DMS79 treated with DMSO at 0.1 percent for 48 hours (cell line): ENCODE data around the gene CEP112.
"Not testable (repeated sequence)": the region's sequence is repeated elsewhere in the genome, so short reads cannot be mapped to it uniquely, and the experiment has no call there.

Source experiments
- DNase-seq: peaks from one replicate; lab custom pipeline; 2025; lab: John Stamatoyannopoulos, UW

CEP112 gene

GRCh38 chr17:66210208-66210574, 18.3 kb upstream of the CEP112 start:
- DNase-seq: no peak

DNA sequence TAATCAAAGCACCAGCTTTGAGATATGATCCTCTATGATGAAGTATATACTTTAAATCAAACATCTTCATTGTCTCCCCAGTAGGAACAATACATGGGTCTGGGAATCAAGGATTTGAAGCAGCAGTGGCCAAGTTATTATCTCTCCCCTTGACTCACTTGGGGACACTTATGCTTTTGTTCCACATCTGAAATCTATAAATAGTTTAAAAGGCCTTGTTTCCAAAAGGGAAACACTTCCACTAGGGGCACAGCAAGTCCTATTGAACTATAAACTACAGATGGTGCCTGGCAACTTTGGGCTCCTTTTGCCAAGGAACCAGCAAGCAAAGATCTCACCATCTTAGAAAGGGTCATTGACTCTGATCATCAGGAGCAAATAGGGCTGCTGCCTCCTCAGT, 16.0 kb upstream of the CEP112 start:
- DNase-seq: no peak

DNA sequence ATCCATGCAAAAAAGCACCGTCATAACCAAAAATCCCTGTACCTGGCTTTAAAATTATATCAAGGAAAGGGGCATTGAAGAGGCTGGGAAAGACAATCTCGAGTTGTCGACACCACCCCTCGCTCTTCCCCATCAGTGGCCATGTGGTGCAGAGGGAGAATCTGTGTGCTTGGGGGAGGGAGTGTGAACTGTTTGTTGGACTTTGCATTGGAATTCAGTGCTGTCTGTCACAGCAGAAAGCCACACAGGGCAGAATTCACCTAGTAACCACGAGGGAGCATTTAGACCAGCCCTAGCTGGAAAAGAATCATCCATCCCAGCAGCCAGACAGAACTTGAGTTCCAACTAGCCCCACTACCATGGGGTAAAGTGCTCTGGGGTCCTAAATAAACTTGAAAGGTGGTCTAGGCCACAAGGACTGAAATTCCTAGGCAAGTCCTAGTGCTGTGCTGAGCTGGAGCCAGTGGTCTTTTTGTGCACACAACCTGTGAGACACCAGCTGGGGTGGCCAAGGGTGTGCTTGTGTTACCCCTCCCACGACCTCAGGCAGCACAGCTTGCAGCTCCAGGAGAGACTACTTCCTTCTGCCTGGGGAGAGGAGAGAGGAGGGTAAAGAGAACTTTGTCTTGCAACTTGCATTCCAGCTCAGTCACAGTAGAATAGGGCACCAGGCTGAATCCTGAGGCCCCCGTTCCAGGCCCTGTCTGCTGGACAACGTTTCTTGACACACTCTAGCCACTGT, 11.5 kb upstream of the CEP112 start:
- DNase-seq: no peak

- no peak for DNase-seq
These were observed 8.8 kb upstream of the CEP112 start for GRCh38 chr17:66200685-66201092.

GRCh38 chr17:66198242-66198641, 6.3 kb upstream of the CEP112 start:
- no peak for DNase-seq

DNA sequence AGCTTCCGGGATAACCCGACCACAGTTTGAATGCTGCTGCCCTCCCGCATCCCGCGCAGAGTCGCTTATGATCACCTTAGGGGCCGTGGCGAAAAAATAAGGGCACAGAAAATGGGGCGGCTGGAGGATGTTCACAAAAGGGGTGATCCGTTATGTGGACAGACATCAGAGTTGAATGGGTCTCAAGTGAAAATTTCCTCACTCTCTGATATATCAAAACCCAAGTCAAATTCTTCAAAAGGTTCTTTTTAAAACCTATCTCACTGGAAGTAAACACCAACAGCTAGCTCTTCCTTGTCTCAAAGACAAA, 400 bp upstream of the CEP112 start:
- no peak for DNase-seq

GRCh38 chr17:66190738-66191592, 968 bp downstream of the CEP112 start:
- DNase-seq: no peak

DNA sequence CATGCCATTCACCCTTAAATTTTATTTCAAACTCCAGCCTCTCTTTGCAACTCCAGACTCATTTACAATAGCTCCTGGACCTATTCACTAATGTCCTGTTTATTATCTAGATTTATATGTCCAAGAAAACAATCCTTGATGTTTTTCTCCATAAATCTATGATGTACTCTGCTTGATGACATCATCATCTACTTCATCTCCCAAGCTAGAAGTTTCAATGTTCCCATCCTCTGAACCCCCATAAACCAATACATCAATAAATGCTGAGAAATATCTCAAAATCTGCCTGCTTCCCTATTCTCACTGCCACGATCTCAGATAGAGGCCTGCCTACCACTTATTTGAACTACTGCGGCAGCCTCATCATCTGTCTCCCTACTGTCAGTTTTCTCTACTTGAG, 4.2 kb downstream of the CEP112 start:
- DNase-seq: no peak

DNA sequence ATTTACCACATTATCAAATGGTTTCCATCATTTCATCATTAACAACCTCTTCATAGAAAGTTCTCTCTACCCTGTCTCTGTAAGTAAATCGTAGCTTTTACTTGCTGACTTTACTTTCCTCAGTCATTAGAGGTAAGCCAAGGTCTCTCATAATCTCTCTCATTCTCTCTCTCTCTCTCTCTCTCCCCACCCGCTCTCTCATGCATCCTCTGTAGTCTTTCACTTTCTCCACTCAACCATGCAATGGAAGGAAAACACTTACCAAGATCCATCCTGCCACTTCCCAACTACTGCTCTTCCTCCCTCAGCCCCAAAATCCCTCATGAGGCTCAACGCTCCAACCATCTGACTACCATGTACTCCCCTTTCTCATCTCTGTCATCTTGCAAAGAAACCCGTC, 6.1 kb downstream of the CEP112 start:
- DNase-seq: no peak

DNA sequence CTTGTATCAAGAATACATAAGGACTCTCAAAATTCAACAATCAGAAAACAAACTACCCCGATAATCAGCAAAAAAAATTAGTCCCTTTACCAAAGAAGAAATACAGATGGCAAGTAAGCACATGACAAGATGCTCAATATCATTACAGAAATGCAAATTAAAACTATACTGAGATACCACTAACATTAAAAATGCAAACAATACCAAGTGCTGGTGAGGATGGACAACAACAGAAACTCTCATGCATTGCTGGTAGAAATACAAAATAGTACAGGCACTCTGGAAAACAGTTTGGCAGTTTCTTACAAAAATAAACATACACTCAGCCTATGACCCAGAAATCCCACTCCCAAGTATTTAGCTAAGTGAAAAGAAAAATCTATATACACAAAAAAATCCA, 7.5 kb downstream of the CEP112 start:
- DNase-seq: no peak

DNA sequence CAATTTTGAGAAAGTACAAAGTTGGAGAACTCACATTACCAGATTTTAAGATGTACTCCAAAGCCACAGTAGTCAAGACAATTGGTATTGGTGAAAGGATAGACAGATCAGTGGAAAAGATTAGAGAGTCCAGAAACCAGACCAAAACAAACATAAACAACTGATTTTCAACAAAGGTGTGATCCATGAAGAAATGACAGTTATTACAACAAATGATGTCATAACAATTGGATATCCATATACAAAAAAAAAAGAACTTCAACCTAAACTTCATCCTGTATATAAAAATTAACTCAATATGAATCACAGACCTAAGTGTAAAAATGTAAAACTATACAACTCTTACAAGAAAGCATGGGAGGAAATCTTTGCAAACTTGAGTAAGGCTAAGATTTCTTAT, 8.4 kb downstream of the CEP112 start:
- no peak for DNase-seq

GRCh38 chr17:66178642-66179041, 13.3 kb downstream of the CEP112 start:
- no peak for DNase-seq

DNA sequence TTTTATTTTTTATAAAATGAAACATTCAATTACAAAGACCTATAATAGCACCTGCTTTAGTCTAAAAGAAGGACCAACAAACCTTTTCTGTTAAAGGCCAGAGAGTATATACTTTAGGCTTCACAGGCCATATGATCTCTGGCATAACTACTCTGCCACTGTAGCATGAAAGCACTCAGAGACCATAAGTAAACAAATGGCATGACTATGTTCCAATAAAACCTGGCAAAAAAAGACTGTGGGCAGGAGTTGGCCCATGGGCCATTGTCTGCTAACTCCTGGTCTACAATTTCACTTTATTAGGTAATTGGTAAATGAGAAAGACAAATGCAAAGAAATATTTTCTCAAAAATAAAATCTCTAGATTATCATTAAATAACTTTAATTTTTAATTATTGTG, 14.9 kb downstream of the CEP112 start:
- peak; percentile 85 for DNase-seq

DNA sequence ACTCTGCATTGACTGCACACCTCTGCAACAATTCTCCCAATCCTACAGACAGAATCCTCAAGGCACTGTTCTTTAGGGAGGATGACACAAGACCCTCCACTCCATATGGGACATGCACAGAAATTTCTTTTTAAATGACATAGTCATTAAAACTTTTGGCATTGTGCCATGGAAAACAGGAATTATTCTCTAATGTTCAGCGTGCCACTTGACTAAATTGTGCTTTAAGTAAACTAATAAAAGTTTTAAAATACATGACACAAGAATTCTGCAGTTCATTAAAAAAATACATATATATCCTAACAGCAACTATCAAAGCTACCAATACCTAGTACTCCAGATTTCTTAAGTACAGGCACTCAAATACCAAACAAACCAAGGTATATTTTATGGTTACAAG, 16.0 kb downstream of the CEP112 start:
- peak; percentile 19 for DNase-seq

DNA sequence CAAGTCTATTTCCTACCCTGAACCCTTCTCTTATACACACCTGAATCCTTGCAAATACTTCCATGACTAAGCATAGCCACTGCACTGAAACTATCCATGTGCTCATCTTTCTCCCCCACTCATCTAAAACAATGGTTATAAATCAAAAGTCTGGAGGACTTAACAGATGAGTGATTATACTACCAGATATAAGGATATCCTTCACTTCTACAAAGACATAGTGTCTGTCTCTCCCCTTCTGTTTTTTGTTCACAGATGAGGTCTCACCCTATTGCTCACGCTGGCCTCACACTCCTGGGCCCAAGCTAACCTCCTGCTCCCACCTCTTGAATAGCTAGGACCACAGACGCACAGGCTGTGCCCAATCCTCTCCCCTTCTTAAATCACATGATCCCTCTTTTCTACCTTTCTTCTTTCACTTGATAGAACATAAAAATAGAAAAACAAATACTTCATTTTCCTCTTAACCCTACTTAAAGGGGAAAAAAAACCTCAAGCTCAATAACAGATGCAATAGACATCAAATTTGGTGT, 19.2 kb downstream of the CEP112 start:
- DNase-seq: peak; percentile 57

DNA sequence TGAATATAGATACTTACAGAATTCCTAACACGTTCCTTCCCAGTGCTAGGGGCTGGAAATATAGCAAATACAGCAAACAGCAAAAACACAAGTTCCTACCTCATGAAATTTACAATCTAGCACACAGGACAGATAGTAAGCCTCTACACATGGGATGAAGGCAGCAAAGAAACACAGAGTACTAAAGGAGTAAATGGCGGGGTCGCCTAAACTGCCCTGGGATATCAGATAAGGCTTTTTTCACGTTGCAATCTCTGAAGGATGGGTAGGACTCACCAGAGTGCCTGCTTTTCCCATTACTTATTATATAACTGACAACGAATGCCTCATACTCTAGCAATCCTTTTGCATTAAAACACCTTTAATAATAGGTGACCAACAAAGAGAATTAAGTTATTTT, 19.8 kb downstream of the CEP112 start:
- DNase-seq: no peak

GRCh38 chr17:66171692-66172091, 20.2 kb downstream of the CEP112 start:
- no peak for DNase-seq

- no peak for DNase-seq
These were observed 20.8 kb downstream of the CEP112 start for GRCh38 chr17:66171172-66171571.

- no peak for DNase-seq
These were observed 22.1 kb downstream of the CEP112 start for GRCh38 chr17:66169839-66170238.

DNA sequence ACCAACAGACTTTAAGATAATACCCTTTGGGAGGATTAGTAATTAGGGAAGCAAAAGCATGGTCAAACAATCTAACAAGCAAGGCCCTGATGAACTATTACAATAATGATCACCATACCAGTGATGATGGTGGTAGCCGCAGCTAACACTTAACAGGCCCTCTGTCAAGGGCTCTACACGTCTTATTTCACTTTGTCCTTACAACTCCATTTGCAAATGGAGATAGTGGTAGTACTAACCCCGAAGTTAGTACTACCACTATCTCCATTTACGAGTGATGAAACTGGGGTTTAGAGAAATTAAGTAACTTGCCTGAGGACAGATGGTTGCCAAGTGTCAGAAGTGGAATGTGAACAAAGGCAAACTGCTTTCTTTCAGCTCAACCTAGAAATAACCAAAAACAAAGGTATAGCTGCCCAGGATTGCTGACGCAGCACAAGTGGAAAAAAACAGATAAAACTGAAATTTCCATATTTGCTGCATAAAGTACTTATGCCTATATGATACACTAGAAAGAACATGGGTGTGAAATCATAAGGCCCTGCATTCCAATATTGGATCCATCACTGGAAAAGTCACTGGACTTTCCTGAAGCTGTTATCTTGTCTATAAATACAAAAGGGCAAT, 24.6 kb downstream of the CEP112 start:
- no peak for DNase-seq

- peak; percentile 9 for DNase-seq
These were observed 26.3 kb downstream of the CEP112 start for GRCh38 chr17:66165537-66166123.

DNA sequence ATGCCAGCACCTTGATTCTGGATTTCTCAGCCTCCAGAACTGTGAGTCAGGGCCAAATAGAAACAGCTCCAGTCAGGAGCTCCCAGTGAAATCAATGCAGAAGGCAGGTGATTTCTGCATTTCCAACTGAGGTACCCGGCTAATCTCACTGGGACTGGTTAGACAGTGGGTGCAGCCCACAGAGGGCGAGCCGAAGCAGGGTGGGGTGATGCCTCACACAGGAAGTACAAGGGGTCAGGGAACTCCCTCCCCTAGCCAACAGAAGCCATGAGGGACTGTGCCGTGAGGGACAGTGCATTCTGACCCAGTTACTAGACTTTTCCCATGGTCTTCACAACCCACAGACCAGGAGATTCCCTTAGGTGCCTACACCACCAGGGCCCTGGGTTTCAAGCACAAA, 36.9 kb downstream of the CEP112 start:
- DNase-seq: not testable (repeated sequence)

DNA sequence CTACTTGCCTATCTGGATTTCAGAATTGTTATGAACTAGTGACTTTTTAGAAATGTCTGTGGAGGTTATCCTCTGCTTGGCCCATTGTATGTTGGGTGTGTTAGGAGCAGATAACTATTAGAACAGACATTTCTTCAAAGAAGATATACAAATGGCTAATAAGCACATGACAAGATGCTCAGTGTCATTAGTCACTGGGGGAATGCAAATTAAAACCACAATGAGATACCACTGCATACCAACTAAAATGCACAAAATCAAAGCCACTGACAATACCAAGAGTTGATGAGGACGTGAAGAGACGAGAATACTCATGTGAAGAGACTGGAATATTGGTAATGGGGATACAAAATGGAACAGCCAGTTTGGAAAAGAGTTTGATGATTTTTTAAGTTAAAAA, 39.2 kb downstream of the CEP112 start:
- DNase-seq: no peak
